MM.1S (cell line): Measurements from ENCODE around the gene RAB37.
A peak's percentile ranks its signal among the peaks of the same experiment; 100 is the strongest.

Experiments
- DNase-seq: peaks from one replicate; pipeline ENCODE4 v3.0.0-alpha.2; 2015
- H2AFZ ChIP-seq: fragments of 300-600 bp; sonication (generic); 2 replicates; pipeline ENCODE4 v1.6.0; 2016; ENCODE audit warnings: antibody characterized with exemption, low read length
- H3F3A ChIP-seq: fragments of 300-600 bp; sonication (generic); 2 replicates; pipeline ENCODE4 v1.6.1; 2016; ENCODE audit warnings: mild to moderate bottlenecking, antibody characterized with exemption, low read length, moderate library complexity, mixed read lengths; ENCODE audit not compliant: insufficient read depth
- H3K27ac ChIP-seq: fragments of 300-600 bp; sonication (generic); 2 replicates; pipeline ENCODE4 v1.5.1; 2016; ENCODE audit warnings: mild to moderate bottlenecking, low read length
- H3K27me3 ChIP-seq: fragments of 300-600 bp; sonication (generic); replicated peaks from 2 replicates; pipeline ENCODE4 v1.6.0; 2016; ENCODE audit warnings: low read length; ENCODE audit not compliant: insufficient read depth
- H3K36me3 ChIP-seq: fragments of 300-600 bp; sonication (generic); replicated peaks from 2 replicates; pipeline ENCODE4 v1.6.1; 2016; ENCODE audit warnings: mild to moderate bottlenecking, low read length, mixed read lengths; ENCODE audit not compliant: insufficient read depth
- H3K4me1 ChIP-seq: fragments of 300-600 bp; sonication (generic); 2 replicates; pipeline ENCODE4 v1.6.1; 2016; ENCODE audit warnings: low read length, mixed read lengths
- H3K4me2 ChIP-seq: fragments of 300-600 bp; sonication (generic); 2 replicates; pipeline ENCODE4 v1.6.0; 2016; ENCODE audit warnings: low read depth, low read length
- H3K4me3 ChIP-seq: fragments of 300-600 bp; sonication (generic); 2 replicates; pipeline ENCODE4 v1.5.1; 2016; ENCODE audit warnings: low read length, mixed read lengths
- H3K79me2 ChIP-seq: fragments of 300-600 bp; sonication (generic); 2 replicates; pipeline ENCODE4 v1.6.1; 2016; ENCODE audit warnings: mixed run types, low read length, mixed read lengths
- H3K9ac ChIP-seq: fragments of 300-600 bp; sonication (generic); 2 replicates; pipeline ENCODE4 v1.6.1; 2016; ENCODE audit warnings: low read length, mixed read lengths
- H3K9me2 ChIP-seq: fragments of 300-600 bp; sonication (generic); replicated peaks from 2 replicates; pipeline ENCODE4 v1.6.1; 2016; ENCODE audit warnings: mild to moderate bottlenecking, low read length, mixed read lengths; ENCODE audit not compliant: insufficient read depth
- H3K9me3 ChIP-seq: fragments of 300-600 bp; sonication (generic); replicated peaks from 2 replicates; pipeline ENCODE4 v1.6.1; 2016; ENCODE audit warnings: mild to moderate bottlenecking, low read length, mixed read lengths; ENCODE audit not compliant: insufficient read depth
- H4K20me1 ChIP-seq: fragments of 300-600 bp; sonication (generic); 2 replicates; pipeline ENCODE4 v1.6.1; 2016; ENCODE audit warnings: mild to moderate bottlenecking, low read length, moderate library complexity, mixed read lengths; ENCODE audit not compliant: insufficient read depth
- EZH2 ChIP-seq: fragments of 300-600 bp; sonication (generic); optimal IDR thresholded peaks from 2 replicates; pipeline ENCODE3; 2017; ENCODE audit warnings: low read depth, mild to moderate bottlenecking, antibody characterized with exemption, low read length, mixed read lengths
- EZH2phosphoT487 ChIP-seq: fragments of 300-600 bp; sonication (generic); IDR thresholded peaks from 2 replicates; pipeline ENCODE4 v1.6.1; 2018; ENCODE audit warnings: antibody characterized with exemption, low read length
- TF ChIP-seq, protein P1 (sequence below): fragments of 300-600 bp; sonication (generic); IDR thresholded peaks from 2 replicates; pipeline ENCODE4 v1.5.1; 2016; ENCODE audit warnings: antibody characterized with exemption, low read length, mixed read lengths

Gene RAB37

GRCh38 chr17:74748529-74749278 is 11.6 kb downstream of the RAB37 start, which contains the start of gene NHERF1:
Gene NHERF1 (plus strand): TSS chr17:74748628. CDS start chr17:74748847, 219 bp downstream.
- TF ChIP-seq, protein P1, sequence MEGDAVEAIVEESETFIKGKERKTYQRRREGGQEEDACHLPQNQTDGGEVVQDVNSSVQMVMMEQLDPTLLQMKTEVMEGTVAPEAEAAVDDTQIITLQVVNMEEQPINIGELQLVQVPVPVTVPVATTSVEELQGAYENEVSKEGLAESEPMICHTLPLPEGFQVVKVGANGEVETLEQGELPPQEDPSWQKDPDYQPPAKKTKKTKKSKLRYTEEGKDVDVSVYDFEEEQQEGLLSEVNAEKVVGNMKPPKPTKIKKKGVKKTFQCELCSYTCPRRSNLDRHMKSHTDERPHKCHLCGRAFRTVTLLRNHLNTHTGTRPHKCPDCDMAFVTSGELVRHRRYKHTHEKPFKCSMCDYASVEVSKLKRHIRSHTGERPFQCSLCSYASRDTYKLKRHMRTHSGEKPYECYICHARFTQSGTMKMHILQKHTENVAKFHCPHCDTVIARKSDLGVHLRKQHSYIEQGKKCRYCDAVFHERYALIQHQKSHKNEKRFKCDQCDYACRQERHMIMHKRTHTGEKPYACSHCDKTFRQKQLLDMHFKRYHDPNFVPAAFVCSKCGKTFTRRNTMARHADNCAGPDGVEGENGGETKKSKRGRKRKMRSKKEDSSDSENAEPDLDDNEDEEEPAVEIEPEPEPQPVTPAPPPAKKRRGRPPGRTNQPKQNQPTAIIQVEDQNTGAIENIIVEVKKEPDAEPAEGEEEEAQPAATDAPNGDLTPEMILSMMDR: peak; percentile 33
- no peak for TF ChIP-seq EZH2
- Histone ChIP-seq H3K4me2 (peak within 1 kb of the TSS; percentile 89), H3K9ac (peak within 1 kb of the TSS; percentile 97), H3K9me2 (no peaks in the 10 kb centered on the region), H4K20me1 (peaks cover 13% of the 10 kb centered on the region), H3K36me3 (no peaks in the 10 kb centered on the region), H3K4me1 (peaks cover 32% of the 10 kb centered on the region), H3K27me3 (no peaks in the 10 kb centered on the region), H3K4me3 (peak within 1 kb of the TSS; percentile 98), H3K79me2 (peaks cover 77% of the 10 kb centered on the region), H3K27ac (peak within 1 kb of the TSS; percentile 68; the same call in 1 of the 2 replicates), H3F3A (peaks cover 49% of the 10 kb centered on the region), H3K9me3 (no peaks in the 10 kb centered on the region), H2AFZ (no peak within 1 kb of the TSS)
- peak; percentile 95 for DNase-seq

DNA sequence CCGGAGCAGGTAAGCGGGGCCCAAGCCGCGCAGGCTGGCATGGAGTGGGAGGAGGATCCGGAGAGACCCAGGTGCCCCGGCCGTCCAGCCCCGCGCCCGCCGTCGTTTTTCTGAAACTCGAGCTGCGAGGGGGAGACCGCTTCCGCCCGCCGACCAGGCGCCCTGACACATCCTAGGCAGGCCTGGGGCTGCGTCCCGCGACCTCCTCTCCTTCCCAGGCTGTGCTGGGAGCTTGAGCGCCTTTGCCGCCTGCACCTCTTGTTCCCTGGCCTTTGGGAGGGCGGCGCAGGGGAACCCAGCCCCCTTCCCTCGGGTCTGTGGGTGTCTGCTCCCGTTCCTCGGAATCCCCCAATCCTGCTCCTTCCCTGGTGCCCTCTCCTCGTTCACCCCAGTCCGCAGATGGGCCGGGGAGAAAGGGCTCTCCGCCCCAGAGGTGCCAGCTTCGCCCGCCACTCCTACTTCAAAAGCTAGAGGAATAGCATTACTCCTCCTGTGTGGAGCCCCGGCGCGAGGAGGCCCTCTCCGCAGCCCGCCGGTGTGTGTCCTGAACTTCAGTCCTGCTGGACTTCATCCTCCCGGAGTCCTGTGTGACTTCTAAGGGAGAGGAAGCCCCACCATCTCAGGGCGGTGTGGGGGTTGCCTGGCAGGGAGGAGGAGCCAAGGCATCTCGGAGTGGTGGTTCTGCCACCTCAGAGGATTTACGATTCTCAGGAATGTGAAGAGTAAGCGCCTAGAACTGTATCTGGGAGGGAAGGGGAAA is 12.4 kb downstream of the RAB37 start:
- no peak for DNase-seq
- H3K36me3 ChIP-seq: no peaks in the 10 kb centered on the region
- peaks cover 70% of the 10 kb centered on the region for H3K79me2 ChIP-seq
- H3K9me3 ChIP-seq: no peaks in the 10 kb centered on the region
- peaks cover 13% of the 10 kb centered on the region for H4K20me1 ChIP-seq
- H3K4me2 ChIP-seq: peak overlapping the region; percentile 89; the same call in 1 of the 2 replicates
- no peaks in the 10 kb centered on the region for H3K27me3 ChIP-seq
- TF ChIP-seq, protein P1: no peak
- no peak for TF ChIP-seq EZH2phosphoT487
- H3K9me2 ChIP-seq: no peaks in the 10 kb centered on the region
- H3F3A ChIP-seq: peaks cover 57% of the 10 kb centered on the region
- no peak overlapping the region for H2AFZ ChIP-seq
- peak overlapping the region; percentile 97 for H3K9ac ChIP-seq
- peak overlapping the region; percentile 98 for H3K4me3 ChIP-seq
- H3K4me1 ChIP-seq: peaks cover 27% of the 10 kb centered on the region
- peak overlapping the region; percentile 68; the same call in 1 of the 2 replicates for H3K27ac ChIP-seq

DNA sequence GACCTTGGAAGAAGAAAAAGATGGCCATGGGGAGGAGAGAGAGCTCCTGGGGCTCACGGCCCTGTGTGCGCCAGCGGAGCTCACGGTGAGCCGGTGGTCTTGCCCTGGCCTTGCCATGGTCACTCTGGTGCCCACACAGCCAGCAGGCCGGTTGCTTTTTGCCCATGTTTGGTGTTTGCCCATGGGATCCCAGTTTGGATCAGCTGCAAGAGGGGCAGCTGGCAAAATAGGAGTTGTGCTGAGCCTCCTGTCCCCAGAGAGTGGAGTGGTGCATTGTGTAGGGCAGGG is 12.9 kb downstream of the RAB37 start:
- Histone ChIP-seq H3K9me3 (no peaks in the 10 kb centered on the region), H3K4me2 (peak overlapping the region; percentile 89), H3K9ac (peak overlapping the region; percentile 97), H3K36me3 (no peaks in the 10 kb centered on the region), H3K27me3 (no peaks in the 10 kb centered on the region), H4K20me1 (peaks cover 13% of the 10 kb centered on the region), H3K27ac (peak overlapping the region; percentile 68; the same call in 1 of the 2 replicates), H3K9me2 (no peaks in the 10 kb centered on the region), H2AFZ (no peak overlapping the region), H3K4me3 (peak overlapping the region; percentile 98), H3K79me2 (peaks cover 75% of the 10 kb centered on the region), H3F3A (peaks cover 62% of the 10 kb centered on the region), H3K4me1 (peaks cover 30% of the 10 kb centered on the region)
- no peak for TF ChIP-seq EZH2phosphoT487
- TF ChIP-seq EZH2: no peak
- TF ChIP-seq, protein P1: no peak
- DNase-seq: no peak
